ENCODE data around the gene KIAA1191. TPM values are rescaled to one million over a fixed set of nuclear protein-coding genes. Genes with fewer than 3 reads are reported as not detected.
"Not testable (repeated sequence)": the region's sequence is repeated elsewhere in the genome, so short reads cannot be mapped to it uniquely, and the experiment has no call there.

The KIAA1191 gene
- total RNA-seq, 1 donor from 2014 or later: 70.8 TPM

- DNase-seq (no peak), ATAC-seq (ENCODE audit: poor library complexity) (no peak)
- intact Hi-C loops (cut with DNase I): no loop called here
Observed at GRCh38 chr5:176341325-176342157, 20.0 kb downstream of the KIAA1191 start.

- intact Hi-C loops (cut with DNase I): no loop called here
- no peak for ATAC-seq (ENCODE audit: poor library complexity)
Observed at GRCh38 chr5:176339304-176339703, 22.3 kb downstream of the KIAA1191 start.

DNA sequence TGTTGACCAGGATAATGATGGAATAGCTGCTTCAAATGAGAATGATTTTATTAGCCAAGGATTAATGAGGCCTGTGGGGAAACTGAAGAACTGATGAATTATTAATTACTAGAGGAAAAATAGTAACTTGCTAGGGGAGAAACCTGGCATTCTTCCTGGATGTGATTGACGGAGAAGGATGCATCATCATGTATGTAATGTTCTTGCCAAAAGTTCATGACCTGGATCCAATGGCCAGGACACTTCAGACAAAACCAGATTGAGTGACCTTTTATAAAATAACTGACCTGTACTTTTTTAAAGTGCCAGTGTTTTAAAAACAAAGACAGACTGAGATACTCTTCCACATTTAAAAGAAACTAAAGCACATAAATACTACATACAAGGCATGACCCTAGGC is 23.7 kb downstream of the KIAA1191 start:
- intact Hi-C loops (cut with DNase I): no loop called here
- ATAC-seq (ENCODE audit: poor library complexity) (no peak), DNase-seq (no peak)

More at GRCh38 chr5:176339304-176339703, 22.3 kb downstream of the KIAA1191 start:
- DNase-seq: no peak

GRCh38 chr5:176334031-176334770 is 27.4 kb downstream of the KIAA1191 start:
- no peak for ATAC-seq (ENCODE audit: poor library complexity)
- intact Hi-C loops (cut with DNase I): no loop called here

DNA sequence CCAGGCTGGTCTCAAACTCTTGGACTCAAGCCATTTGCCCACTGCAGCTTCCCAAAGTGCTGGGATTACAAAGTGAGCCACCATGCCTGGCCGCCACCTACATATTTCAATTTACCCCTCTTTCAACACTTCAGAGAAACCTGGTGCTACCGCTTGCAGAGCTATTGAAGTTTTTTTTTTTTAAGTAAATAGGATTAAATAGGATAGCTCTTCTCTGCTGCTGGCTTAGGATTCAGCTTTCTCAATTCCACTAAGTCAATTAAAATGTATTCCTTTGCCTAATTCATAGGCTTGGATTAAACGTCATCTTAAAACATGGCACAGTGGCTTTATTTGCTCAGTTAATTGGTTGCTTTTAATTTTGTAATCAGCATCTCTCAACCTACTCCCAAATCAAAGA is 41.0 kb downstream of the KIAA1191 start:
- ATAC-seq (ENCODE audit: poor library complexity): no peak
- intact Hi-C loops (cut with DNase I): no loop called here
- DNase-seq: no peak

More at GRCh38 chr5:176334031-176334770, 27.4 kb downstream of the KIAA1191 start:
- no peak for DNase-seq

GRCh38 chr5:176319827-176320554 is 41.6 kb downstream of the KIAA1191 start:
- no peak for ATAC-seq (ENCODE audit: poor library complexity)
- DNase-seq: no peak
- intact Hi-C loops (cut with DNase I): no loop called here

DNA sequence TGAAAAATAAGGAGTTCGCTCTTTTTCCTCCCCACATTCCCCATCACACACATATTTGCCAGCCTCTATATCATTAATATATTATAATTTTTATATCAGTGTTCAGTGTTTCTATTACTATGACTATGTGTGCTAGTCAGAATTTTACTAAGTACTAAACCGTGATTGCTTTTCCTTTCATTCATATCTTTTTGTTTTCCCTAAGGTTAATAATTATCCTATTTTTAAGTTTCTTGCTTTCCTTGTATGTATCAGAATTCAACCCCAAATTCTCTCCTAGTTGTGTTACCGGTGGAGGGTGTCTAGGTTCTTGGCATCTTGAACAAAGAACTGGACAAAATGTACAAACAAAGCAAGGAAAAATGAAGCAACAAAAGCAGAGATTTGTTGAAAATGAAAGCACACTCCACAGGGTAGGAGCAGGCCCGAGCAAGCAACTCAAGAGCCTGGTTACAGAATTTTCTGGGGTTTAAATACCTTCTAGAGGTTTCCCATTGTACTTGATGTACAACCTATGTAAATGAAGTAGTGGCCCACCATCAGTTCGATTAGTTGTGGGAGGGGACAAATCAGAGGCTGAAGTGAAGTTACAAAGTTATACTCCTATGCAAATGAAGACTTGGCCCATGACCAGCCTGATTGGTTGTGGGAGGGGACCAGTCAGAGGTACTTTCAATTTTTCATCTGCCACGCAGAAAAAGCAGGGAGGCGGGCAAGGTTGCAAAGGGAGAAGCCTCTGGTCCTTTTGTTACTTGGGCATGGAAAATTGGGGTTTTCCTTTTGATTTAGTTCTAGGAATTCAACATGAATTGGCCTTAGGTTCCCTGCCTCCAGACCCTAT is 43.8 kb downstream of the KIAA1191 start:
- ATAC-seq (ENCODE audit: poor library complexity): no peak
- no peak for DNase-seq
- intact Hi-C loops (cut with DNase I): no loop called here

GRCh38 chr5:176305356-176305755 is 56.2 kb downstream of the KIAA1191 start:
- intact Hi-C loops (cut with DNase I); ATAC-seq (ENCODE audit: poor library complexity); DNase-seq: not testable (repeated sequence)

Small RNAs within 50 kb of the gene (microRNA-seq; reads per million reads assigned to microRNA genes)
- gene MIR1271: 7.4 reads per million, percentile 21 among the genes with 10 or more reads in this experiment

Other genes with a start within 250 kb of the KIAA1191 start
- 3.6 TPM for gene SIMC1, start 123.3 kb downstream of the KIAA1191 start, total RNA-seq
- 5.5 TPM for gene ARL10, start 3.7 kb upstream of the KIAA1191 start, total RNA-seq
- 18.7 TPM for gene NOP16, start 26.8 kb upstream of the KIAA1191 start, total RNA-seq
- gene HIGD2A, start 27.0 kb upstream of the KIAA1191 start, total RNA-seq: 210 TPM
- 209 TPM for gene CLTB, start 54.8 kb upstream of the KIAA1191 start, total RNA-seq
- gene FAF2, start 86.6 kb upstream of the KIAA1191 start, total RNA-seq: 12.3 TPM
- gene RNF44, start 175.6 kb upstream of the KIAA1191 start, total RNA-seq: 27.8 TPM
- gene CDHR2, start 187.6 kb upstream of the KIAA1191 start, total RNA-seq: 0.19 TPM
- 0.56 TPM for gene GPRIN1, start 248.4 kb upstream of the KIAA1191 start, total RNA-seq

Measured in Right ventricle myocardium superior (tissue), 1 donor.